ENCODE measurements around the gene AGR2.

The AGR2 gene

GRCh38 chr7:16812542-16813231, 7.9 kb upstream of the AGR2 start:
- DNase-seq, result no peak

- no peak for DNase-seq
Measured at GRCh38 chr7:16811551-16811950, 6.8 kb upstream of the AGR2 start.

GRCh38 chr7:16810573-16810972, 5.8 kb upstream of the AGR2 start:
- DNase-seq, result no peak

- no peak for DNase-seq
Measured at GRCh38 chr7:16810112-16810511, 5.3 kb upstream of the AGR2 start.

GRCh38 chr7:16805441-16805840, 642 bp upstream of the AGR2 start:
- DNase-seq, result no peak

- no peak for DNase-seq
Measured at GRCh38 chr7:16803881-16804673, 722 bp downstream of the AGR2 start.

- DNase-seq, result no peak
Measured at GRCh38 chr7:16803125-16803524, 1.7 kb downstream of the AGR2 start.

- no peak for DNase-seq
Measured at GRCh38 chr7:16801579-16801978, 3.2 kb downstream of the AGR2 start.

- peak in 1 of 2 donors; percentile 3 for DNase-seq
Measured at GRCh38 chr7:16801111-16801542, 3.7 kb downstream of the AGR2 start.

- DNase-seq, result no peak
Measured at GRCh38 chr7:16795624-16796023, 9.2 kb downstream of the AGR2 start.

GRCh38 chr7:16794986-16795385, 9.8 kb downstream of the AGR2 start:
- DNase-seq, result no peak

GRCh38 chr7:16791905-16792698, 12.7 kb downstream of the AGR2 start:
- DNase-seq, result no peak

- DNase-seq, result no peak
Measured at GRCh38 chr7:16791071-16791470, 13.7 kb downstream of the AGR2 start.

- DNase-seq, result no peak
Measured at GRCh38 chr7:16787127-16787526, 17.7 kb downstream of the AGR2 start.

GRCh38 chr7:16786257-16786656, 18.5 kb downstream of the AGR2 start:
- DNase-seq, result no peak

GRCh38 chr7:16785846-16786245, 19.0 kb downstream of the AGR2 start:
- no peak for DNase-seq

GRCh38 chr7:16785321-16785720, 19.5 kb downstream of the AGR2 start:
- no peak for DNase-seq

GRCh38 chr7:16780596-16780995, 24.2 kb downstream of the AGR2 start:
- no peak for DNase-seq

GRCh38 chr7:16779051-16779450, 25.7 kb downstream of the AGR2 start:
- no peak for DNase-seq

GRCh38 chr7:16778476-16778875, 26.3 kb downstream of the AGR2 start:
- no peak for DNase-seq

- DNase-seq, result no peak
Measured at GRCh38 chr7:16776053-16776452, 28.7 kb downstream of the AGR2 start.

GRCh38 chr7:16774986-16775385, 29.8 kb downstream of the AGR2 start:
- DNase-seq, result no peak

- no peak for DNase-seq
Measured at GRCh38 chr7:16774294-16774693, 30.5 kb downstream of the AGR2 start.

GRCh38 chr7:16773884-16774283, 30.9 kb downstream of the AGR2 start:
- no peak for DNase-seq
